Mesendoderm (in vitro differentiated cells): ENCODE measurements around the gene PPP1R1A.

ENCODE experiments used
- DNase-seq: peaks from one replicate; pipeline ENCODE4 v3.0.0; 2013
- H2AK5ac ChIP-seq: 2 replicates; pipeline ENCODE4 v1.6.1; 2013; ENCODE audit warnings: low read length, inconsistent platforms
- H2BK120ac ChIP-seq: 2 replicates; pipeline ENCODE4 v1.6.1; 2013; ENCODE audit warnings: low read depth, mild to moderate bottlenecking, low read length, moderate library complexity, mixed read lengths
- H2BK15ac ChIP-seq: replicated peaks from 2 replicates; pipeline ENCODE4 v1.6.1; 2013; ENCODE audit warnings: low read depth, mild to moderate bottlenecking, moderate library complexity
- H2BK5ac ChIP-seq: 2 replicates; pipeline ENCODE4 v1.6.1; 2013; ENCODE audit warnings: low read length, inconsistent platforms
- H3K18ac ChIP-seq: 2 replicates; pipeline ENCODE4 v1.6.1; 2013; ENCODE audit warnings: mild to moderate bottlenecking, low read length, mixed read lengths
- H3K23ac ChIP-seq: one replicate; pipeline ENCODE4 v1.6.1; 2013; ENCODE audit warnings: low read length
- H3K27ac ChIP-seq: 2 replicates; pipeline ENCODE4 v1.5.1; 2013; ENCODE audit warnings: low read depth, mild to moderate bottlenecking, inconsistent platforms, low read length, moderate library complexity
- H3K27me3 ChIP-seq: 2 replicates; pipeline ENCODE4 v1.6.1; 2013; ENCODE audit warnings: low read length, control low read depth, mild to moderate bottlenecking, inconsistent platforms; ENCODE audit not compliant: insufficient read depth, poor library complexity
- H3K36me3 ChIP-seq: 2 replicates; pipeline ENCODE4 v1.6.1; 2013; ENCODE audit warnings: low read length, inconsistent platforms; ENCODE audit not compliant: control insufficient read depth, insufficient read depth
- H3K4ac ChIP-seq: one replicate; pipeline ENCODE4 v1.6.1; 2013; ENCODE audit warnings: low read depth, mild to moderate bottlenecking, low read length, moderate library complexity
- H3K4me1 ChIP-seq: 2 replicates; pipeline ENCODE4 v1.6.1; 2013; ENCODE audit warnings: low read depth, low read length, inconsistent platforms; ENCODE audit not compliant: control insufficient read depth
- H3K4me2 ChIP-seq: 2 replicates; pipeline ENCODE4 v1.6.1; 2013; ENCODE audit warnings: low read length
- H3K4me3 ChIP-seq: 2 replicates; pipeline ENCODE4 v1.5.1; 2013; ENCODE audit warnings: mild to moderate bottlenecking, low read length
- H3K56ac ChIP-seq: one replicate; pipeline ENCODE4 v1.6.1; 2013; ENCODE audit warnings: low read length
- H3K79me1 ChIP-seq: 2 replicates; pipeline ENCODE4 v1.6.1; 2013; ENCODE audit warnings: low read length, inconsistent platforms
- H3K79me2 ChIP-seq: 2 replicates; pipeline ENCODE4 v1.6.1; 2013; ENCODE audit warnings: mild to moderate bottlenecking, low read length; ENCODE audit not compliant: control insufficient read depth, insufficient read depth
- H3K9ac ChIP-seq: 2 replicates; pipeline ENCODE4 v1.6.1; 2013; ENCODE audit warnings: low read length, inconsistent platforms
- H4K5ac ChIP-seq: one replicate; pipeline ENCODE4 v1.6.1; 2013; ENCODE audit warnings: low read length
- H4K8ac ChIP-seq: one replicate; pipeline ENCODE4 v1.6.1; 2013; ENCODE audit warnings: low read depth, mild to moderate bottlenecking, control low read depth, low read length, moderate library complexity
- WGBS: extraction: QIAGEN DNeasy Blood & Tissue Kit; methylation state at CpG from one replicate; pipeline ENCODE4 v1.1.7; 2013; ENCODE audit warnings: low lambda C conversion rate, missing lambda C conversion rate; ENCODE audit not compliant: insufficient coverage; ENCODE audit errors: extremely low coverage; 5-methylcytosine and 5-hydroxymethylcytosine counted together

PPP1R1A gene

DNA sequence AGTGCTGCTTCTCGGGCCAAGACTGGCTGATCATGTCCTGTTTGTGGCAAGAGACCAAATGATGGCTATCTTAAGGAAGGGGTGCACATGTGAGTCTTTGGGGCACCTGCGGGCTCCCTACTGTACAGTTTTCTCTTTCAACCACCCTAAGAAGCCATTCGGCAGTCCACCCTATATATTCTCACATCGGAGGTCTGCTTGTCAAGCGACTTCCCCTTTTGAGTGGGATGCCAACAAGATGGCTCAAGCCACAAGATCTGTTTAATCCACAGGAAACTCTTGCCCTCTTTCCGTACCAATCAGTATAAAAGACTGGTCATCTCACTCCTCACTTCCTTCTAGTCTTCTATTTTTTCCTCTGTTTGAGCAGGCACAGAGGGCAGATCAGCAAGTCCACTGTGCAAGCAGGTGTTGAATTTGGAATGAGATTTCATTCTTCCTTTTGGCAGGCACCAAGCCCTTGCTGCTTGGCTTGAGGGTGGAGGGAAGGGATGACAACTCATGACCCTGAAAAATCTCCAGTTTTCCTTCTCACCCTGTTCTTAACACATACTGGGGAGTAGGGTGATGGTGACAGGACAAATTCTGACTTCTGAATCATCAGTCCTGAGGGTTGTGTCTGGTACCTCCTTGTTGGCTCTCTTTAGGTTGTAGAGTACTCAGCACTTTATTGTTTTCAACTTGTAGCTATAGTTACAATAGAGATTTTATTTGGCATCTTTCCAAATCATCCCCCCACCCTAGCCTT is 28.6 kb upstream of the PPP1R1A start:
- H3K4me3 ChIP-seq, result no peak overlapping the region
- no CpG with 5 or more reads among the region's 6 CpGs for WGBS
- no peak for DNase-seq

DNA sequence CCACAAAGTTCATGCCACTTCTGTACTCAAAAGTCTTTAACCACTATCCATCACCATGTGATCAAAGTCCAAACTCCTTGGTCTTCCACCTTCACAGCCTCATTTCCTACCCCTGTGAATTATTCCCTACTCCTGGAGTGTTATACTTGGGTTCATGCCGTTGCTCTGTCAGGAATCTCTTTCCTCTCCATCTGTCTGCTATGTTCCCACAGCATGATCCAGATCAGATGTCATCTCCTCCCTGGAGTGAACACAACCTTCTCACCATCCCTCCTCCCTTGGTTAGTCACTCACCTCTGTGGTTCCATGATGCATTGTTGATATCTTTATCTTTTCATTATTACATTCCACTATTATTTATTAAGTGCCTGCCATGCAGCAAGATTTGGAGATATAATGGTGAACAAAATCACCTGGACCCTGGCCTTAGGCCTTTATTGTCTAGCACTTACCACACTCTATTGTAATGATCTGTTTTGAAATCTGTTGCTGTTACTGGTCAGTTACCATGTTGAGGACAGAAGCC is 23.8 kb upstream of the PPP1R1A start:
- Histone ChIP-seq H2BK15ac (no peak overlapping the region), H3K36me3 (no peaks in the 10 kb centered on the region), H3K79me1 (no peaks in the 10 kb centered on the region), H4K8ac (no peak overlapping the region), H3K23ac (no peak overlapping the region), H2AK5ac (no peak overlapping the region), H3K4me1 (peaks cover 3% of the 10 kb centered on the region), H2BK120ac (no peak overlapping the region), H3K4me3 (no peak overlapping the region), H3K18ac (no peak overlapping the region), H3K27me3 (no peaks in the 10 kb centered on the region), H3K79me2 (no peaks in the 10 kb centered on the region), H3K27ac (no peak overlapping the region), H3K56ac (no peak overlapping the region), H2BK5ac (no peak overlapping the region), H3K4me2 (no peak overlapping the region), H4K5ac (no peak overlapping the region), H3K9ac (no peak overlapping the region), H3K4ac (no peak overlapping the region)
- no peak for DNase-seq
- WGBS, result no CpG with 5 or more reads among the region's 1 CpG

More for the DNA sequence above, 28.6 kb upstream of the PPP1R1A start:
- Histone ChIP-seq H3K27ac (no peak overlapping the region), H3K4ac (no peak overlapping the region), H3K79me2 (no peaks in the 10 kb centered on the region), H3K18ac (no peak overlapping the region), H3K23ac (no peak overlapping the region), H4K8ac (no peak overlapping the region), H2BK15ac (no peak overlapping the region), H3K79me1 (no peaks in the 10 kb centered on the region), H3K36me3 (no peaks in the 10 kb centered on the region), H2BK5ac (no peak overlapping the region), H3K56ac (no peak overlapping the region), H2BK120ac (no peak overlapping the region), H3K4me1 (no peaks in the 10 kb centered on the region), H3K27me3 (no peaks in the 10 kb centered on the region), H2AK5ac (no peak overlapping the region), H3K4me2 (no peak overlapping the region), H4K5ac (no peak overlapping the region), H3K9ac (no peak overlapping the region)

DNA sequence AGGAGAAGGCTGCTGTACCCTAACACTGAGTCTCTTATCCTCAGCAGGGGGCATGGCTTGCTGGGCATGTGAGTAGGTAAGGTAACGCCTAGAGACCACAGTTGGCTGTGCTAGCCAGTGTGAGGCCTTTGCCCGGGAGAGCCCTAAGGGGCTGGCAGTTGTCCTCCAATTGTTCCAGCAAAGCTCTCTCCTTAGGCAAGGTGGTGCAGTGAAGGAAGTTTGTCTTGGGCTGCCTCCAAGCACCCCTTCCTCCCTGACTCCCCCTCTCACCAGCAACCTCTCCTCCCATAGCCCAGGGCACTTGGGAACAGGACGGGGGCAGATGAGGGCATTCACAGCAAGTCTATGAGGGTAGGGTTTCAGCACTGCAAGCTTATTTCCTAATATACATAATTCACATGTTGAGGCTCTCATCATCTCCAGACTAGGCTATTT is 23.3 kb upstream of the PPP1R1A start:
- Histone ChIP-seq H3K56ac (no peak overlapping the region), H3K27ac (no peak overlapping the region), H3K18ac (no peak overlapping the region), H4K5ac (no peak overlapping the region), H3K9ac (no peak overlapping the region), H2BK15ac (no peak overlapping the region), H3K36me3 (no peaks in the 10 kb centered on the region), H4K8ac (no peak overlapping the region), H3K4me1 (peaks cover 3% of the 10 kb centered on the region), H2BK5ac (no peak overlapping the region), H3K4ac (no peak overlapping the region), H2AK5ac (no peak overlapping the region), H3K27me3 (no peaks in the 10 kb centered on the region), H2BK120ac (no peak overlapping the region), H3K23ac (no peak overlapping the region), H3K79me2 (no peaks in the 10 kb centered on the region), H3K79me1 (no peaks in the 10 kb centered on the region), H3K4me2 (no peak overlapping the region), H3K4me3 (no peak overlapping the region)
- WGBS, result no CpG with 5 or more reads among the region's 3 CpGs
- DNase-seq, result no peak

DNA sequence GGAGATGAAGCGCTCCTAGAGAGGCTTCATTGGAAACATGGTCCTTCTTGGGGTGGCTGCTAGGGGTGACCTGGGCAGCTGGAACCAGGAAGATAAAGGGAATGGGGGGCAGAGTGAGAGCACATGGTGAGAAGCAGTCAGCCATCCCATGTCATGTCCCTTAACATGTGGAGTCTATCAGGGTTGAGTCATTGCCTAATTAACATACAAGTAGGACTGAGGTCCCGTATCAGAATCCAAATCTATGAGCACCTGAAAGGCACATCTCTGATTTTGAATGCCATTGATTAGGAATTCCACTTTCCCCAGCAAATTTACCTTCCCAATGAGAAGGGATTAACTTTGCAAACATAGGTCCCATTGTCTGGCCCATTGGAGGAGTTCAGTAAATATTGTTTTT is 20.3 kb upstream of the PPP1R1A start:
- peaks cover 3% of the 10 kb centered on the region for H3K4me1 ChIP-seq
- H2BK120ac ChIP-seq, result no peak overlapping the region
- no peak overlapping the region for H3K18ac ChIP-seq
- no peak overlapping the region for H4K8ac ChIP-seq
- no peak overlapping the region for H2BK5ac ChIP-seq
- H4K5ac ChIP-seq, result no peak overlapping the region
- no peak overlapping the region for H3K27ac ChIP-seq
- H3K36me3 ChIP-seq, result no peaks in the 10 kb centered on the region
- H3K56ac ChIP-seq, result no peak overlapping the region
- no peaks in the 10 kb centered on the region for H3K27me3 ChIP-seq
- no peaks in the 10 kb centered on the region for H3K79me2 ChIP-seq
- no peak overlapping the region for H3K4ac ChIP-seq
- H3K9ac ChIP-seq, result no peak overlapping the region
- no CpG with 5 or more reads among the region's 2 CpGs for WGBS
- H3K4me3 ChIP-seq, result no peak overlapping the region
- no peak overlapping the region for H2BK15ac ChIP-seq
- no peak overlapping the region for H2AK5ac ChIP-seq
- H3K4me2 ChIP-seq, result no peak overlapping the region
- no peak overlapping the region for H3K23ac ChIP-seq
- H3K79me1 ChIP-seq, result no peaks in the 10 kb centered on the region
- peak; percentile 54 for DNase-seq

DNA sequence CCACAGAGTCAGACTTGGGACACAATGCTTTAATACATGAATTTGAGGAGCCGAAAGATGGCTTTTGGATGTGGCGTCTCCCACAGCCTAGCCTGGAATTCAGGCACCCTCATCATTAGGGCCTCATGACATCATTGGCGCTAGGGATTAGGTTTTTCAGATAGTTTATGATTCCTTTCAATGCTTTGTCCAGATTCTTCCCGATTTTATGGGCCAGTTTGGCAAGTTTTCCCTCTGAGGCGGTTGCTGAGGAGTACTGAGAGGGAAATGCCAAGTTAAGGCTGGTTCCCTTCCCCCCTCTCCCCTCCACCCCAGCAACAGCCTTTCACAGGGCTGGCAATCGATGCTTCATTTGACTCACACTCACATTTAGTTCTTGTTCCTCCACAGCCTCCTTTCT is 19.7 kb upstream of the PPP1R1A start:
- no peak overlapping the region for H3K23ac ChIP-seq
- H2AK5ac ChIP-seq, result no peak overlapping the region
- WGBS, result no CpG with 5 or more reads among the region's 6 CpGs
- H3K4me3 ChIP-seq, result no peak overlapping the region
- H4K5ac ChIP-seq, result no peak overlapping the region
- no peak overlapping the region for H3K27ac ChIP-seq
- peaks cover 3% of the 10 kb centered on the region for H3K4me1 ChIP-seq
- no peak overlapping the region for H3K4me2 ChIP-seq
- H3K56ac ChIP-seq, result no peak overlapping the region
- no peak overlapping the region for H2BK120ac ChIP-seq
- H3K27me3 ChIP-seq, result no peaks in the 10 kb centered on the region
- no peak overlapping the region for H4K8ac ChIP-seq
- DNase-seq, result no peak
- no peak overlapping the region for H2BK5ac ChIP-seq
- H2BK15ac ChIP-seq, result no peak overlapping the region
- no peaks in the 10 kb centered on the region for H3K79me1 ChIP-seq
- H3K9ac ChIP-seq, result no peak overlapping the region
- no peak overlapping the region for H3K18ac ChIP-seq
- H3K36me3 ChIP-seq, result no peaks in the 10 kb centered on the region
- H3K4ac ChIP-seq, result no peak overlapping the region
- no peaks in the 10 kb centered on the region for H3K79me2 ChIP-seq

DNA sequence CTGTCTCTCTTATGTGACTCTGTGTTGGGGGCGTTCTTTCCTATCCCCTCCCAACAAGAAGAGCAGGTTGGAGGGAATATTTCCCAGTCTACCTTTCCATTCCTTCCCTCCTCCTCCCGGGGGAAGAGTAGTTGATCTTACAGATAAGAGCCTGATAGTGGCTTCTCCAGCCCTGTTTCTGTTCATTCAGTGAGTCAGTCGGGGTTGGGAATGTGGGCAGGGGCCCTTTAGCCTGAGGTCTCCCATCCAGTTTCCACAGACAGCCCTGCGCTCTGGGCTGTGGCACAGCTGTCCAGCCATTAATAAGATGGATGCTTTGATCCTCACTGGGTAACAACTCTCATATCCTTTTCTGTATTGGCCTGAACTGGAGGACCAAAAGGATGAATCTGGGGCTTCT is 18.1 kb upstream of the PPP1R1A start:
- no peak overlapping the region for H4K5ac ChIP-seq
- no peak overlapping the region for H3K4ac ChIP-seq
- no peak overlapping the region for H2BK120ac ChIP-seq
- no peak overlapping the region for H3K4me3 ChIP-seq
- H3K79me1 ChIP-seq, result no peaks in the 10 kb centered on the region
- no peaks in the 10 kb centered on the region for H3K36me3 ChIP-seq
- no peak overlapping the region for H3K56ac ChIP-seq
- no peak overlapping the region for H3K27ac ChIP-seq
- H2BK5ac ChIP-seq, result no peak overlapping the region
- no peaks in the 10 kb centered on the region for H3K27me3 ChIP-seq
- no peak overlapping the region for H3K18ac ChIP-seq
- H3K23ac ChIP-seq, result no peak overlapping the region
- H4K8ac ChIP-seq, result no peak overlapping the region
- no peak overlapping the region for H2BK15ac ChIP-seq
- no peaks in the 10 kb centered on the region for H3K79me2 ChIP-seq
- WGBS, result no CpG with 5 or more reads among the region's 4 CpGs
- no peak overlapping the region for H3K4me2 ChIP-seq
- DNase-seq, result peak; percentile 43
- H2AK5ac ChIP-seq, result no peak overlapping the region
- peaks cover 3% of the 10 kb centered on the region for H3K4me1 ChIP-seq
- no peak overlapping the region for H3K9ac ChIP-seq
